Peyer's patch (tissue), 4 donors: ENCODE data around the gene UBE4A.

Experiments used
- CTCF ChIP-seq, 6 experiments: fragments of 450-650 bp in 4 of 6; fragments of 200-600 bp in 2 of 6; sonication (generic) in 1 of 6; IDR thresholded peaks; one replicate each; pipeline ENCODE4 v1.5.1; 2017 to 2019; ENCODE audit warnings: antibody characterized with exemption in 6 of 6, mild to moderate bottlenecking in 3 of 6, moderate library complexity in 1 of 6
- POLR2A ChIP-seq, 2 donors: fragments of 450-650 bp; IDR thresholded peaks; one replicate each; pipeline ENCODE4 v1.5.1; 2017; ENCODE audit warnings: antibody characterized with exemption in 2 of 2, mild to moderate bottlenecking in 2 of 2, moderate library complexity in 2 of 2

- TF ChIP-seq POLR2A (IDR thresholded peaks at IDR 0.05) (no peak), CTCF (IDR thresholded peaks at IDR 0.05) (no peak)
Measured at GRCh38 chr11:118396097-118396501, 36.7 kb downstream of the UBE4A start.
